Activated T-cell treated with anti-CD3 and anti-CD28 coated beads for 48 hours (primary cell): Measurements from ENCODE around the gene HPSE2.
"Not testable (repeated sequence)": the region's sequence is repeated elsewhere in the genome, so short reads cannot be mapped to it uniquely, and the experiment has no call there.

Source experiments
- DNase-seq: peaks from one replicate; pipeline ENCODE4 v3.0.0-alpha.2; 2020; ENCODE audit warnings: low read depth

The HPSE2 gene

DNA sequence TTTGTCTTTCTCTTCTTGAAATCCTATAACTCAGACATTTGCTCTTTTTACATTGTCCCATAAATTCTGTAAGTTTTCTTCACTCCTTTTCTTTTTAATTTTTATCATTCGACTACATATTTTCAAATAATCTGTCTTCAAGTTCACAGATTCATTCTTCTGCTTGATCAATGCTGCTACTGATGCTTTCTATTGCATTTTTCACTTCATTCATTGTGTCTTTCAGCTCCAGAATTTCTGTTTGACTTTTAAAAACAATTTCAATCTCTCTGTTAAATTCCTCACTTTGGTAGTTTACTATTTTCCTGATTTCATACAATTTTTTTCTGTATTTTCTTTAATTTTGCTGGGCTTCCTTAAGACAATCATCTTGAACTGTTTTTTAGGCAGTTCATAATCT is 230.4 kb downstream of the HPSE2 start:
- DNase-seq = no peak

DNA sequence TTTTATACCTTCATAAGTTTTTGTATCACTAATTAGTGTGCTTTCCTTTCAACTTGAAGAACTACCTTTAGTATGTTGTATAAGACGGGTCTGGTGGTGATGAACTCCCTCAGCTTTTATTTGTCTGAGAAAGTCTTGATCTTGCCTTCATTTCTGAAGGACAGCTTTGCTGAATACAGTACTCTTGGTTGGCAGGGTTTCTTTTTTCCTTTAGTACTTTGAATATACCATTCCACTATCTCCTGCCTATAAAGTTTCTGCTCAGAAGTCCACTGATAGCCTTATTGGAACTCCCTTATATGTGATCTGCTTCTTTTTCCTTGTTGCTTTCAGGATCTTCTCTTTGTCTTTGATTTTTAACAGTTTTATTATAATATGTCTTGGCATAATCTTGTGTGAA is 230.9 kb downstream of the HPSE2 start:
- DNase-seq = no peak

DNA sequence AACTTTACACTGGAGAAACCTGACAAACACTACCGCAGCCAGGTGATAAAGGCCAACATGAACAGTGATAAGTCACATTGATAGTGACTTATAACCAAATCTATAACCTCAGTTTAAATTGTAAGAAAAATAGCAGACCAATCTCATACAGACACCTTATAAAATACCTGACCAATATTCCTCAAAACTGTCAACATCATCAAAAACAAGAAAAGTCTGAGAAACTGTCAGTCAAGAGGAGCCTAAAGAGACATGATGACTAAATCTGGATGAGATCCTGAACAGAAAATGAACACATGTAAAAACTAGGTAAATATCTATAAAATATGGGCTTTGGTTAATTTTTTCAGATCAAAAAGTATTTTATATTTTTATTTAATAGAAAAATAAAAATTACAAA is 233.3 kb downstream of the HPSE2 start:
- DNase-seq = no peak

DNA sequence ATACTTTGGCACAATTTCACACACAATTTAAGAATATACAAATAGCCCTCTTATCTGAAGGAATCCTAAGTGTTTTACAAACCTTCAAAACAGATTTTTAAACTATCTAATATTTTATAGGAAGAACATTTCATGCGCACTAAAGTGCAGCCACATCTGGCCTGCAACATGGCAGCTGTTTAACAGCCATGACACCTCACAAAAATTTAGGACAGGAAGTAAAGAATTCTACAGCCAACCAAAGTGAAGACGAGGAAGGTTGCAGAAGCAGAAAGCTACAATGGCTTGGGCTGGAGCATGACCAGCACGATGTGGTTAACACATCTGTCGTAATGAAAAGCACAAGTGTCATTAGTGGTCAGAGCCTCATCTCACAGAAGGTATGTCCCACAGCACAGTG is 238.1 kb downstream of the HPSE2 start:
- DNase-seq = no peak

DNA sequence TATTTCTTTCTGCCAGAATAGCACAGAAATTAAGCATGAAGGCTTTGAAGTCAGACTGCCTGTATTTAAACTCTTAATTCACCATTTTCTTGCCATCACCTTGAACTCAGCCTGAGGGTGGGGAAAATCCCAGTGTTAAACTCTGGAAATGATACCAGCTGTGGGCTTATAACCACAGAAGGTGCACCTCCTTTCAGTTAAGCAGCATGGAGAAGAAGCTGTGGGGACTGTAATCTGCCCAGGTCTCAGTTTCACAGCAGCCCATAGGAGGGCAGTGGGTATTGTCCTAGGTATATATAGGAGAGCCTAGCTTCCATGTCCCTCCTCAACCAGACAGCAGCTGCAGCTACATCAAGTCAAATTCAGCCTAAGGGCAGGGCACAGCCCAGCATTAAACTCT is 241.6 kb downstream of the HPSE2 start:
- DNase-seq = no peak

DNA sequence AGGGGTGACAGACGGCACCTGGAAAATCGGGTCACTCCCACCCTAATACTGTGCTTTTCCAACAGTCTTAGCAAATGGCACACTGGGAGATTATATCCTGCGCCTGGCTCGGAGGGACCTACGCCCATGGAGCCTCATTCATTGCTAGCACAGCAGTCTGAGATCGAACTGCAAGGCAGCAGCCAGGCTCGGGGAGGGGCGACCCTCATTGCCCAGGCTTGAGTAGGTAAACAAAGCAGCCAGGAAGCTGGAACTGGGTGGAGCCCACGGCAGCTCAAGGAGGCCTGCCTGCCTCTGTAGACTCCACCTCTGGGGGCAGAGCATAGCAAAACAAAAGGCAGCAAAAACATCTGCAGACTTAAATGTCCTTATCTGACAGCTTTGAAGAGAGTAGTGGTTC is 251.9 kb downstream of the HPSE2 start:
- not testable (repeated sequence) for DNase-seq

DNA sequence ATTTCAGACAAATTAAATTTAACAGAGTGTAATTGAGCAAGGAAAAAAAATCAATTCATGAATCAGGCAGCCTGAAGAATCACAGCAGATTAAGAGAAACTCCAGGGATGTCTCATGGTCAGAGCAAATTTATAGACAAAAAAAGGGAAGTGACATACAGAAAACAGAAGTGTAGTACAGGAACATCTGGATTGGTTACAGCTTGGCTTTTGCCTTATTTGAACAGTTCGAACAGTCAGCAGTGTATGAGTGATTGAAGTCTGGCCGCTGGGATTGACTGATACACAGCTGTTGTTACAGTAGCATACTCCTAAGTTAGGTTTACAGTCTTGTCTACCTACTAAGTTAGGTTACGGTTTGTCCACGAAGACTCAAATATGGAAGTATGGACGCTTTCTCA is 255.3 kb downstream of the HPSE2 start:
- no peak for DNase-seq

DNA sequence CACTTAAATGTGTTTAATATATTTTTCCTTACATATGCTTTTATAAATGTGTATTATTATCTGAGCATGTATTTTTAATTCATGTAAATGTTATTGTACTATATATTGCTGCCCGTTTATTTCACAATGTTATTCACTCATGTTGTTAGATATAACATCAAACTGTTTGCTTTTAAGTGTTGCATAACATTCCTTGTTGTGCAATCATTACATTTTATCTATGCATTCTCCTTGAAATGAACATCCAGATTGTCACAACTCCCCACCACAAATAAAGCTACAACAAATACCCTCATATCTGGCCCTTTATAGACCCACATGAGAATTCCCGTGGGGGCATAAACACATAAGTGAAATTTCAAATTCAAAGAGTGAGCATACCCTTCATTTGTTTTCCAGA is 264.2 kb downstream of the HPSE2 start:
- no peak for DNase-seq

DNA sequence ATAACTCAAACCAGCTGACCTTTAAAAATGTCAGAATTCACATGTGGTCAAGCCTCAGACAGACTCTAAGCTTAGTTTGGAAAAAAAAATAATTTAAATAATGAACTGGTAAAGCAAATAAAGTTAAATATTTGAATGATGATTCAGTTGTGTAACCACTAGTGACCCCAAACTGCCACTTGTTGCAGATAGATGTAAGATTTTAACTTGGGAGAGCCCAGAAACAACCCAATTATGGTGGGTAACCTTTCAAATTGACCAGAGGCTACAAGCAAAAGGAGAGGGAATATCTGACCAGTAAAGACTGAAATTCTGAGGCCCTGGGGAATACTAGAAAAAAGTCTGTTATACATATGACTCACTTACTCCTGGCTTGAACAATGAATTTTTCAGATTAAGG is 268.1 kb downstream of the HPSE2 start:
- no peak for DNase-seq

DNA sequence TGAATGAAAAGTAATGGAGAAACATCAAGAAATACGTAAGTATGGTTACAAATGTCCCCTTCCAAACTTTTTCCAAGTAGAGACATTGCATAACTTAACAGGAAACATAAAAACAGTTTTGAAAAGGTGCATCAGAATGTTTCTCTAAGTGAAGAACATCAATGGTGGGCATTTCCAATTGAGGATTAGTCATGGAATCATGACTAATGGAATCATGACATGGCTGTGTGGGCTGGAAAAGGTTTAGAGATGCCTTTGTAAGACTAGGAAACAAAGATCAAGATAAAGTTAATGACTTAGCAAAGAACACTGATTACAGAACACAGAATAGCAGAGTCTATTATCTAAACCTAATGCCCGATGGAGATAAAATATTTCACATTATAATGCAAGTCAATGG is 272.0 kb downstream of the HPSE2 start:
- no peak for DNase-seq

DNA sequence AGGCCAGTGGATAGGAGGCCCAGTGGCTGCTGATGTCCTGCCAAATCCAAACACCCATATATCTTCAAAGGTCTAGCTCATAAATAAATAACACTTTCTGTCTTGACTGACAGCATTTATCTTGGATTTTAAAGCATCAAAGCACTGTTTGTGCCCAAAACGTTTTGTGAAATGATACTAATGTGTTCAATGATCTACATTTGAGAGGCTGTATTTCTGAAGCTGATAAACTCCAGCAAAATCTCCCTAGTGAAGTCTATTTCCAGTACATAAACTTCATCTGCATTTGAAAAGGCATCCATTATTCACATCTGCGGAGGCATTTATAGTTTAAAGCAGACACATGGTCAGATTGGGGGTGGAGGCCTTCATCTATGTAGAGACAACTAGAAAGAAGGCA is 276.3 kb downstream of the HPSE2 start:
- DNase-seq = no peak

DNA sequence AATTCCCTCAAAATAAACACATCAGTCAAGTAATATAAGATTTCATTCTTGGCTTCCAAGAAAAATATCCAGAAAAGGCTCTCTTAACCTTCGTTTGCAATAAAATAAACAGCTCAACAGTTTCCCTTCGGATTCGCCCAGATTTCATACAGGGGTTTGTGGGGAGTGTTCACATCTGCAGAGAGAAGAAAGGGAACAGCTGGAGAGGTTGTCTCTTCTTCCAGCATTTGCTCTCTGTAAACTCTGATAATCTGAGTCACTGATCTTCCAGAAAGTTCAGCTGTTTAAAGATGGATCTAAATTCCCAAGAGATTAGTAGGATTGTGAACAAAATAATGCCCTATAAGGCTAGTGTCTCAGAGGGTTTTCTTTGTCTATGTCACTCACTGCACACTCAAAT is 277.9 kb downstream of the HPSE2 start:
- DNase-seq = no peak

DNA sequence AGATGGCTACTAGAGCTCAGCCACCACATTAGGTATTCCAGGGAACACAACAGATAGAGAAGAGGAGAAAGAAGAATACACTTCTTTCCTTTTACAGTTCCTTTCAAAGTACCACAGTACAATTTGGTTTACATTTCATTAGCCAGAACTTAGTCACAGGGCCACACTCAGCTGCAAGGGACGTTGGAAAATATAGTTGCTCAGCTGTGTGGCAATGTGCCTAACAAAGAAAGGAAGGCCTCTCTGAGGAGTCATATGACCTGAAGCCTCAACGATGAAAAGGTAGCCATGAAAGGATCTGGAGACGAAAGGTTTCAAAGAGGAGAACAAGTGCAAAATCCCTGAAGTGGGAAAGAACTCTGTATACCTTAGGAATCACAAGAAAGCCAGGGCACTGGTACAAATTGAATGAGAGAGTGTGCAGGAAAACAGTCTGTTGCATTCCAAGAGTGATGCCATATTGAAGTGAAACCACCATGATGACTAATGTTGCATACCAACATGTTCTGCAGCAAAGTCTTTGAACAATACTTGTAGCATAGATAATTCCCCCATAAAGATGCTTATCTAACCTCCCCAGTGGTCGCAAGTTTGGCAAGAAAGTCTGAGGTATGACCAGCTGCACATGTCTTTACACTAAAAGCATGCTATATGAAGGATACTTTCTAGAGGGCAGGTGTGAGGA is 278.9 kb downstream of the HPSE2 start:
- no peak for DNase-seq

DNA sequence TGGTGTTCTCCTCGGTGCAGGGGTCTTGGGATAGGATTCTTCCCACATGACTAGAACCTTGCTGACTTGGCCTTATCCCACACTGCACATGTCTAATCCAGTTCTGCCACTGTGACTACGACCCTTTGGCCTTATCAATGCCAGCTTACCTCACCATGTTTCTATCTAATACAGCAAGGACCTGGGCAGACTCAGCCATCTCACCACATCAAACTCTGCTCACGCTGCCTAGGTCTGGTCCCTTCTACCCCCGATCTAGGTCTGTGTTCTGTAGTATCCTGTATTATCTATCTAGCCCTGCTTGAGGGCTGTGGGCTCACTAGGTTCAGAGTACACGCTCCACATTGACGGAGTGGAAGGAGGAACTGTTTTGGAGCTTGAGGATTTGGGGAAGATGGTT is 282.4 kb downstream of the HPSE2 start:
- no peak for DNase-seq

DNA sequence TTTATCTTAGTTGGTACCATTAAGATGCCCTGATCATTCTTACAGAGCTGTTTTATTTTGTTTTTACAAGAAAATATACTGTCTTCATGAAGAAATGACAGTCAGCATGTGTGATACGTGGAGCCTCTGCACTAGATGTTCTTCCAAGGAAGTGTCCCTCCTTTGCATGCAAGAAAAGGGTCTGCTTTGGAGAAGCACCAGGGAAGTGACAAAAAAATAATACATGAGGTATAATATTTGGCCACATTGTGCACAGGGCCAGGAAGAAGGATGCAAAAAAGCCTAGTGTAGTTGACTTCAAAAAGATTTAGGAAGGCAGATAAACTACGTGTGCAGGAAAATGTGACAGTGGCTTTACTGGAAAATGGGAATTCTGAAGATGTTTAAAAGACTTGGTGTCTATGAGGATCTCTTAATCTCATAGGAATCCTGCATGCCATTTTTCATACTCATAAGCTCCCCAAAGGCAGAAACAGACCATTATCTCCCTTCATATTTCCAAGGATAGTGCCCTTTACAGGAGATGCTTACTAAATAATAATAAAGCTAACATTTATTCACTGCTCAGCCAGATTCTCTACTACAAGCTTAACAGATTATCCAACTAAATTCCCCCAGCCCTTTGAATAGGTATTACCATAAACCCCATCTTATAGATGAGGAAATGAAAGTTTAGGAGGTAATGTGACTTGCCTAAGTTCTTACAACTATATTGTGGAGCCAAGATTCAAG is 284.2 kb downstream of the HPSE2 start:
- no peak for DNase-seq

DNA sequence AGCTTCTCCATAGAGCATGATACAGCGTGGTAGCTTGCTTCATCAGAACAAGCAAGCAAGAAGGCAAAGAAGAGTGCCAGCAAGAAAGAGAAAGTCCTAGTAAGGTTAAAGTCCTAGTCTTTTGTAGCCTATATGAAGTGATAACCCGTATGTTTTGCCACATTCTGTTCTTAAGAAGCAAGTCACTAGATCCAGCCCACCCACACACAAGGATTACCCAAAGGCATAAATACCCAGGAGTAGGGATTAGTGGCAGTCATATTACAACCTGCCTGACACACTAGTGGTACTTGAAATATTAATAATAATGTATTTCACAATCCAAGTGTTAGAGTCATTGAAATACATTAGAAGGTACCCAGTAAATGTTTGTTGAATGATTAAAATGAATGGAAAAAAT is 285.5 kb downstream of the HPSE2 start:
- no peak for DNase-seq

DNA sequence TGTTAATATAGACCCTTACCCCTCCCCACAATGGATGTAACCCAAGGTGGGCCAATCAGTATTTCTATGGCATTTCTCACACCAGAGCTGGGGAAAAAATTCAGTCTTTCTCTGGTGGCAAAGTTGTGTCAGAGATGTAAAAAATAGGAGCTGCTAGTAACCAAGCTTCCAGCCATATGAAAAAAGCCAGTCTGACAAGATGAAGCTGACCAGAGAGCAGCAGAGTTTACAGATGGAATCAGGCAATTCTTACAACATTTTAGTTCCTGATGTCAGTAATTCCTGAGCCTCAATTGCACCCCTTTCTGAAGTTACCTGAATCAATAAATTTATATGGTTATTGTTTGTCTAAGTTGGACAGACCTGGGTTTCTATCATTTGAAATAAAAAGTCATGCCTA is 286.3 kb downstream of the HPSE2 start:
- DNase-seq = no peak

DNA sequence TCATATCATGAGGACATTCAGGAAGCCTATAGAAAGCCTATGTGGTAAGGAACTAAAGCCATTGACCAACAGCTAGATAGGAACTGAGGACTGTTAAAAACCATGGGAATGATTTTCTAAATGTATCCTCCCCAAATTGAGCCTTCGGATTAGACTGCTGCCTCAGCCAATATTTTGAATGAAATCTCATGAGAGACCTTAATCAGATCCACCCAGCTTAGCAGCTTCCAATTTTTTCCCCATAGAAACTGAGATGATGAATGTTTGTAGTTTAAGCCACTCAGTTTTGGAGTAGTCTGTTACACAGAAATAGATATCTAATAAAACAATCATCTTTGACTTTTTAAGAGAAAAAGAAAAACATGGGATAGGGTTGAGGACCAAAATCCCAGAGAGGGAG is 292.0 kb downstream of the HPSE2 start:
- DNase-seq = no peak

DNA sequence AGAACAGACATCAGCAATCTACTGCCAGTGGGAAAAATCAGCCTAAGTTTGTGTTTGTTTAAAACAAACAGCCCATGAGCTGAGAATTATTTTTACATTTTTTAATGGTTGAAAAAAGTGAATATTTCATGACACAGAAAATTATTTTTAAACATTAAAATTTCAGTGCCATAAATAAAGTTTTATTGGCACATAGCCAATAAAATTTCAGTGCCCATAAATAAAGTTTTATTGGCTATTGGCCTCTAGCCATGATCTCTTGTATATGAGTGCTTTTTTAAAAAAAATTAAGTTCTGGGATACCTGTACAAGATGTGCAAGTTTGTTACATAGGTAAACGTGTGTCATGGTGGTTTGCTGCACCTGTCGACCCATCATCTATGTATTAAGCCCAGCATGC is 305.9 kb downstream of the HPSE2 start:
- no peak for DNase-seq

DNA sequence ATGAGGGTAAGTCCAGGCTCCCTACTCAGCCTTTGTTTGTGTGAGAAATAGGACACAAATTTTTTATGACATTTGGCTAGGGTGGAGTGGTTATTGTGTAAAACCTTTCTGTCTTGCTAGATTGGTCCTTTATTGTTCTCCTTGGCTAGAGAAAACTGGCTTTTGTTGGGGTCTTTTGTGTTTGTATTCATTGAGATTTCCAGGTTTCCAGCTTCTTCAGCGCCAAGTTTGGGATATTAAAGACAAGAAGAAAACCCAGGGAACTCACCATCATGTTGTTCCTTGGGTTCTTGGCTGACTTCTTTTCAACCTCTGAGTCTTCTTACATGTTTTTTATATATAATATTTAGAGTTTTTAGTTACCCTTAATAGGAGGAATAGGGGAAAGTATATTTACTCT is 310.0 kb downstream of the HPSE2 start:
- DNase-seq = no peak

DNA sequence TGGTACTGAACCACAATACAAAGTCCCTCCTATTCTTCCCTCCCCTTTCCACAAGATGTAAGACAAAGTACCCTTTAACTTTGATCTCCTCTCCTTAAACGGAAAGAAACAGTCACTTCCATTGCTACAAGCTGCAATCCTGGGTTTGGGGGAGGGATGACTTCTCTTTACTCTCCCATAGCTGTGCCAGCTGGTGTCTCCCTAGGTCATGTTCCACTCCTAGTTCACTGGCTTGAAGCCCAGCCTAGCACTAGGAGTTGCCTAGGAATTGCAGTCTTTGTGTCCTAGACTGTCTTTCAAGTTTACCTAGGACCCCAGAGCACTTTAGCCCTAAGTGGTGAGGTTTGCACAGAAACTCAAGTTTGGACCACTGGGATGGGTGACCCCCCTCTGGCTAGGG is 311.1 kb downstream of the HPSE2 start:
- DNase-seq = no peak

DNA sequence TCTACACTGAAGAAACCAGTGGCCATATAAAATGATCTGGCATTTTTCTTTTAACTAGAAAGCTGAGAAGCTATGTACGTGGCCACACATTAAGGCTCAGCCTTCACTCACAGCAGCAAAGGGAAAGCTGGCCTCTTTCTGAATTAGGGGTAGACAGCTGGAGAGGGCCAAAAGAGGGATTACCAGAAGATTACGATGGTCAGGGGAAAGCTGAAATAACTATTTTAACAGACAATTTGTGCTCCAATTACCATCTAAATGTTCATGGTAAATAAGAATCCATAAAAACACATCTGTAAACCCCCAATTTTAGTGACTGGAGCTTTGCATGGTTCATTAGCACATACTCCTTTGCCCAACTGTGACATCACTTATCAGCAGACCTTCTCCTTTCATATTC is 314.3 kb downstream of the HPSE2 start:
- no peak for DNase-seq

DNA sequence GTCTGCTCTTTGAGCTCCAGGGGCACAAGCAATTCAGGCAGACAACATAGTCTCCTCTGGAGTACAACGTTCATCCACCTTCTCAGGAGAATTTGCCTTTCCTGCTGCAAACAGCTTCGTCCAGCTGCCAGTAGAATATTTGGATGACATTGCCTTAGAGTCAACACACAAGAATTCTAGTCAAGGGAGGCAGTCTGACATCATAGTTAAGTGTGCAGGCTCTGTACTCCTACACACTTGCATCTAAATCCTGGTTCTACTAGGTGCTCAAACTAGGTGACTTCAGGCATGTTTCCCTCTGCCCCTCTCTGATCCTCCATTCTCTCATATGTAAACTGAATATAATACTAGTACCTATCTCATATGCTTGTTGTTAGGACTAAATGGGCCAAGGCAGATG is 314.8 kb downstream of the HPSE2 start:
- DNase-seq = no peak

DNA sequence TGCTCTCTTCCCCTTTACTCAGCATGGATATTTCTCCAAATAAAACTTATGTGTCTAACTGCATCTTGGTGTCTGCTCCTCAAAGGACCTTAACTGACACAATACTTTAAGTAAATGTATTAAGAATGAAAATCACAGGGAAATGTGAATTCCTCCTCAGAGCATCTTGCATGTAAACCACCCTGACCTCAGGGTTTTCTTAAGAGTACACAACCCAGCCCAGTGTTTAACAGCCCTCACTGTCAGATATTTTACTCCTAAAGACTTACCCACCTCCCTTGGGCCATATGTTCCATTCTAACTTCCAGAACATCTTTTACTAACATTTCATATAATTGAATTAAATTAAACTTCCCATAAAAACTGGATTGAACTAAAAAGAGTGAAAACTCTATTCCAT is 315.3 kb downstream of the HPSE2 start:
- DNase-seq = no peak
